H1 (cell line): ENCODE data around the gene ASZ1. TPM values are rescaled to one million over a fixed set of nuclear protein-coding genes. Genes with fewer than 3 reads are reported as not detected.
A peak's percentile ranks its signal among the peaks of the same experiment; 100 is the strongest.

Experiments used
- CTCF ChIA-PET: fragments of 300-600 bp; sonication (Branson Sonifier 250); formaldehyde crosslinking; loops from one replicate; lab custom pipeline; 2021; ENCODE audit not compliant: partially characterized antibody; lab: Charles Lee
- POLR2A ChIA-PET: fragments of 300-600 bp; sonication (Branson Sonifier 250); formaldehyde crosslinking; loops from one replicate; lab custom pipeline; 2021; ENCODE audit warnings: inconsistent platforms; ENCODE audit not compliant: partially characterized antibody; lab: Charles Lee
- DNase-seq, 2 experiments: peaks; one replicate each; pipeline versions ENCODE4 v3.0.0 to v3.0.0-alpha.2; 2010 to 2022; ENCODE audit warnings: low spot score in 2 of 2, low read depth in 1 of 2, mixed read lengths in 1 of 2
- FAIRE-seq: peaks from 2 replicates; lab custom pipeline; 2011; peaks lifted over from hg19 to GRCh38; lab: Jason Lieb, UNC
- H2AFZ ChIP-seq: 2 replicates; pipeline ENCODE4 v1.8.1; 2012; ENCODE audit warnings: low read length, inconsistent platforms
- H2AK5ac ChIP-seq: 2 replicates; pipeline ENCODE4 v1.6.1; 2013; ENCODE audit warnings: low read depth, low read length
- H2BK120ac ChIP-seq: replicated peaks from 2 replicates; pipeline ENCODE3; 2013; ENCODE audit warnings: low read depth, low read length, inconsistent platforms
- H2BK12ac ChIP-seq: 2 replicates; pipeline ENCODE4 v1.6.1; 2013; ENCODE audit warnings: low read depth, low read length
- H2BK15ac ChIP-seq: 2 replicates; pipeline ENCODE4 v1.6.1; 2013; ENCODE audit warnings: low read length
- H2BK20ac ChIP-seq: 2 replicates; pipeline ENCODE4 v1.6.1; 2013; ENCODE audit warnings: low read length
- H2BK5ac ChIP-seq: 2 replicates; pipeline ENCODE4 v1.6.1; 2013; ENCODE audit warnings: low read depth, low read length
- H3K14ac ChIP-seq: 2 replicates; pipeline ENCODE4 v1.6.1; 2013; ENCODE audit warnings: inconsistent platforms; ENCODE audit not compliant: insufficient read length
- H3K18ac ChIP-seq: 2 replicates; pipeline ENCODE4 v1.6.1; 2013; ENCODE audit warnings: low read length; ENCODE audit errors: extremely low read depth
- H3K23ac ChIP-seq: 2 replicates; pipeline ENCODE4 v1.6.1; 2013; ENCODE audit warnings: inconsistent platforms; ENCODE audit not compliant: insufficient read length
- H3K23me2 ChIP-seq: 2 replicates; pipeline ENCODE4 v1.6.1; 2013; ENCODE audit warnings: low read depth, low read length
- H3K27ac ChIP-seq: 2 replicates; pipeline ENCODE4 v1.6.1; 2011; ENCODE audit warnings: low read depth, low read length, inconsistent platforms
- H3K27me3 ChIP-seq, 4 experiments: replicated peaks in 1 of 4; 1 replicate in 1 of 4; 2 replicates in 3 of 4; pipeline versions ENCODE4 v1.6.1 to v1.8.1; 2011 to 2013; ENCODE audit warnings: low read length in 3 of 4, mild to moderate bottlenecking in 3 of 4, inconsistent platforms in 2 of 4, mixed read lengths in 2 of 4, moderate library complexity in 1 of 4; ENCODE audit not compliant: control insufficient read depth in 3 of 4, insufficient read depth in 3 of 4; ENCODE audit errors: extremely low read depth in 1 of 4
- H3K36me3 ChIP-seq, 4 experiments: 2 replicates each; pipeline versions ENCODE4 v1.6.1 to v1.8.1; 2011 to 2013; ENCODE audit warnings: mild to moderate bottlenecking in 4 of 4, low read length in 3 of 4, moderate library complexity in 2 of 4, control low read depth in 1 of 4, inconsistent platforms in 1 of 4; ENCODE audit not compliant: insufficient read depth in 4 of 4, control insufficient read depth in 2 of 4
- H3K4ac ChIP-seq: replicated peaks from 2 replicates; pipeline ENCODE3; 2013; ENCODE audit warnings: low read length, low read depth, mixed read lengths, inconsistent platforms; ENCODE audit not compliant: insufficient read length
- H3K4me1 ChIP-seq, 4 experiments: replicated peaks in 1 of 4; 1 replicate in 1 of 4; 2 replicates in 3 of 4; pipeline versions ENCODE4 v1.6.1 to v1.8.1; 2011 to 2013; ENCODE audit warnings: low read length in 3 of 4, inconsistent platforms in 2 of 4, mixed read lengths in 1 of 4; ENCODE audit not compliant: insufficient read depth in 4 of 4, control insufficient read depth in 3 of 4
- H3K4me2 ChIP-seq, 2 experiments: 2 replicates each; pipeline versions ENCODE4 v1.6.1 to v1.8.1; 2011 to 2013; ENCODE audit warnings: low read depth in 2 of 2, low read length in 2 of 2, control low read depth in 1 of 2, inconsistent platforms in 1 of 2, mild to moderate bottlenecking in 1 of 2; ENCODE audit not compliant: insufficient read depth in 1 of 2
- H3K4me3 ChIP-seq, 4 experiments: fragments of 200-600, 300-600 bp in 1 of 4; sonication (generic), shearing (Covaris generic), sonication (Bioruptor Twin) in 1 of 4; 2 replicates each; pipeline versions ENCODE4 v1.5.1 to v1.8.1; 2011 to 2016; ENCODE audit warnings: low read length in 4 of 4, low read depth in 3 of 4, control low read depth in 2 of 4, inconsistent platforms in 2 of 4, mild to moderate bottlenecking in 2 of 4, mixed read lengths in 1 of 4, moderate library complexity in 1 of 4; ENCODE audit not compliant: insufficient read depth in 2 of 4; ENCODE audit errors: extremely low read depth in 1 of 4
- H3K56ac ChIP-seq: replicated peaks from 2 replicates; pipeline ENCODE3; 2013; ENCODE audit warnings: low read depth, mild to moderate bottlenecking, mixed read lengths, low read length, inconsistent platforms; ENCODE audit not compliant: insufficient read length
- H3K79me1 ChIP-seq: 2 replicates; pipeline ENCODE4 v1.6.1; 2013; ENCODE audit warnings: low read depth, low read length, control low read depth
- H3K79me2 ChIP-seq, 2 experiments: 2 replicates each; pipeline versions ENCODE4 v1.6.1 to v1.8.1; 2012 to 2013; ENCODE audit warnings: low read length in 2 of 2, mild to moderate bottlenecking in 2 of 2, inconsistent platforms in 1 of 2; ENCODE audit not compliant: insufficient read depth in 2 of 2, control insufficient read depth in 1 of 2
- H3K9ac ChIP-seq, 4 experiments: replicated peaks in 1 of 4; 1 replicate in 1 of 4; 2 replicates in 3 of 4; pipeline versions ENCODE4 v1.6.1 to v1.8.1; 2011 to 2013; ENCODE audit warnings: low read depth in 3 of 4, low read length in 3 of 4, control low read depth in 2 of 4, mild to moderate bottlenecking in 2 of 4, moderate library complexity in 2 of 4, inconsistent platforms in 1 of 4; ENCODE audit errors: extremely low read depth in 1 of 4
- H3K9me3 ChIP-seq, 2 experiments: 2 replicates each; pipeline versions ENCODE4 v1.6.1 to v1.8.1; 2012 to 2013; ENCODE audit warnings: mild to moderate bottlenecking in 2 of 2, moderate library complexity in 2 of 2, control low read depth in 1 of 2, inconsistent platforms in 1 of 2, low read depth in 1 of 2, low read length in 1 of 2, mixed read lengths in 1 of 2; ENCODE audit not compliant: insufficient read depth in 2 of 2
- H4K20me1 ChIP-seq, 2 experiments: replicated peaks in 1 of 2; 2 replicates each; pipeline versions ENCODE3 to v1.8.1; 2011 to 2013; ENCODE audit warnings: inconsistent platforms in 2 of 2, low read length in 2 of 2, mild to moderate bottlenecking in 1 of 2; ENCODE audit not compliant: insufficient read depth in 2 of 2, control insufficient read depth in 1 of 2
- H4K5ac ChIP-seq: 2 replicates; pipeline ENCODE4 v1.6.1; 2013; ENCODE audit warnings: low read length, low read depth, mixed read lengths, inconsistent platforms; ENCODE audit not compliant: insufficient read length
- H4K8ac ChIP-seq: 2 replicates; pipeline ENCODE4 v1.8.0; 2013; ENCODE audit warnings: mild to moderate bottlenecking, moderate library complexity, low read length, inconsistent platforms; ENCODE audit not compliant: insufficient read depth; ENCODE audit errors: extremely low read depth
- H4K91ac ChIP-seq: replicated peaks from 2 replicates; pipeline ENCODE3; 2013; ENCODE audit warnings: low read length, mixed read lengths, inconsistent platforms; ENCODE audit not compliant: insufficient read length
- BCL11A ChIP-seq, 2 experiments: IDR thresholded peaks; one replicate each; pipeline ENCODE4 v1.6.1; 2011; ENCODE audit warnings: low read depth in 2 of 2, low read length in 2 of 2, mild to moderate bottlenecking in 2 of 2
- CTCF ChIP-seq, 3 experiments: IDR thresholded peaks; 1 replicate in 2 of 3; 2 replicates in 1 of 3; pipeline versions ENCODE4 v1.5.1 to v1.6.1; 2011; ENCODE audit warnings: low read length in 3 of 3, mild to moderate bottlenecking in 3 of 3, inconsistent platforms in 2 of 3, low read depth in 1 of 3, moderate library complexity in 1 of 3; ENCODE audit not compliant: insufficient read depth in 1 of 3; ENCODE audit errors: control extremely low read depth in 1 of 3
- GABPA ChIP-seq: IDR thresholded peaks from 2 replicates; pipeline ENCODE4 v1.6.1; 2011; ENCODE audit warnings: mild to moderate bottlenecking, low read length, moderate library complexity, borderline replicate concordance; ENCODE audit not compliant: insufficient read depth
- KDM4A ChIP-seq: IDR thresholded peaks from one replicate; pipeline ENCODE4 v1.7.1; 2012; ENCODE audit warnings: low read depth, mild to moderate bottlenecking, moderate library complexity, low read length, inconsistent platforms; ENCODE audit not compliant: severe bottlenecking
- MAFK ChIP-seq: IDR thresholded peaks from 2 replicates; pipeline ENCODE4 v1.6.1; 2012; ENCODE audit warnings: low read depth, mild to moderate bottlenecking, improper control_type of control experiment, low read length
- MAX ChIP-seq: IDR thresholded peaks from 2 replicates; pipeline ENCODE4 v1.6.1; 2012; ENCODE audit warnings: inconsistent platforms
- NANOG ChIP-seq: IDR thresholded peaks from 2 replicates; pipeline ENCODE4 v1.6.1; 2011; ENCODE audit warnings: low read length, low read depth, mild to moderate bottlenecking, inconsistent platforms; ENCODE audit not compliant: insufficient read depth, poor library complexity, severe bottlenecking
- RXRA ChIP-seq: IDR thresholded peaks from 2 replicates; pipeline ENCODE4 v1.6.1; 2011; ENCODE audit warnings: low read depth, mild to moderate bottlenecking, low read length, moderate library complexity; ENCODE audit not compliant: insufficient read depth
- SIN3A ChIP-seq, 2 experiments: IDR thresholded peaks in 1 of 2; conservative IDR thresholded peaks in 1 of 2; 2 replicates each; pipeline ENCODE4 v1.6.1; 2011 to 2012; ENCODE audit warnings: low read length in 2 of 2, improper control_type of control experiment in 1 of 2, low read depth in 1 of 2, mild to moderate bottlenecking in 1 of 2
- WGBS, 2 experiments: shearing (Covaris generic) in 1 of 2; methylation state at CpG; one replicate each; pipeline versions ENCODE4 v1.1.6 to v1.1.7; 2013 to 2015; ENCODE audit warnings: low lambda C conversion rate in 2 of 2, mixed read lengths in 2 of 2, inconsistent platforms in 1 of 2, low coverage in 1 of 2, missing lambda C conversion rate in 1 of 2; ENCODE audit not compliant: insufficient replicate concordance in 2 of 2, insufficient coverage in 1 of 2, insufficient read length in 1 of 2; ENCODE audit errors: extremely low coverage in 1 of 2, missing lambda C conversion rate in 1 of 2; 5-methylcytosine and 5-hydroxymethylcytosine counted together
- polyA plus RNA-seq, 7 experiments: library from polyadenylated mRNA; depleted of rRNA in 3 of 7; stranded (reverse) in 5 of 7; unstranded in 2 of 7; fragments of >200 nt in 5 of 7; fragments of 200-250 nt in 2 of 7; gene quantifications; 1 replicate in 5 of 7; 2 replicates in 1 of 7; 4 replicates in 1 of 7; pipeline versions ENCODE4 v1.2.1 to v1.2.3, GENCODE V29; 2011 to 2013; ENCODE audit warnings: missing spikeins in 2 of 7, mixed read lengths in 2 of 7
- total RNA-seq: library from RNA; stranded (reverse); fragmentation: NEBNext Ultra II Directional; extraction: Animal tissue kit (Norgen Biotek cat#: 25700); gene quantifications from 2 replicates; pipeline ENCODE4 v1.2.1, GENCODE V29; 2021

Gene ASZ1
- total and polyA plus RNA-seq, 2 of the 8 experiments (the other 6 are each of a cell fraction or from before 2014, with no cell fraction given) = not detected

DNA sequence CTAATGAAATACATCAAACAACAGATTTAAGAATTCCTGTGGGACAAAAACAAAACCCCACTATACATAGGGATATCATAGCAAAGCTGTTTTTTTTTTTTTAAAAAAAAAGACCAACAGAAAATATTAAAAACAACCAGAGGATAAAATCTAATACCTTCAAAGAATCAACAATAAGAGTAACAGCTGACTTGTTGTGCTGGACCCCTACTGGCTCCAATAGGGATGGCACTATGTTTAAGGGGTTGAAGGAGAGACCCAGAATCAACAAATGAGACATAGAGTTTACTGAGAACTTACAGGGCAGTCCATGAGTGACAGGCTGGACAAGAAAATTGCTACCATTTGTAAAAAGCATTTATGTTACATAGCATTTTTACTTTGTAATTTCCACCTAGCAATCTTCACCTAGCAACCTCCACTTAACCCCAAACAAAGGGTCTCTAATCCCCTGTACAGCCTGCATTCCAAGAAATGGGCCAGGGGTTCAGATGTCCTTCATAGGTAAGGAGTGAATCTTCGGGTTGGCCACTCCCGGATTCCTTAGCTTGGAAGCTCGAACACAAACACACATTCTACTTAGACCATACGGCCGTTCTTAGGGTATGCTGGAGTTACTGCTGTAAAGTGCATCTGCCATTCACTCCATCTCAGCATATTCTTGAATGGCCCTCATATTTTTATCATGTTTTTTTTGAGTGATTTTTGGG, 25.8 kb downstream of the ASZ1 start:
- no peak for DNase-seq
- H3K4me3 ChIP-seq = no peak overlapping the region
- H3K14ac ChIP-seq = no peak overlapping the region
- H4K20me1 ChIP-seq = no peaks in the 10 kb centered on the region
- 79% methylated on average over 5 of the region's 5 CpGs; no CpG with 5 or more reads in 1 of the 2 experiments for WGBS, 2 experiments
- no peak overlapping the region for H3K23ac ChIP-seq
- no peak overlapping the region for H3K27ac ChIP-seq
- FAIRE-seq = no peak
- no peaks in the 10 kb centered on the region for H3K36me3 ChIP-seq
- no peak overlapping the region for H3K4me2 ChIP-seq
- no peaks in the 10 kb centered on the region for H3K79me1 ChIP-seq
- no peak overlapping the region for H2BK120ac ChIP-seq
- H3K9me3 ChIP-seq = no peaks in the 10 kb centered on the region
- H2AFZ ChIP-seq = no peak overlapping the region
- no peak overlapping the region for H4K91ac ChIP-seq
- H3K56ac ChIP-seq = no peak overlapping the region
- H2BK5ac ChIP-seq = no peak overlapping the region
- no peak overlapping the region for H2BK15ac ChIP-seq
- no peak overlapping the region for H2BK20ac ChIP-seq
- no peak overlapping the region for H4K8ac ChIP-seq
- no peak overlapping the region for H3K9ac ChIP-seq
- no peak overlapping the region for H2BK12ac ChIP-seq
- no peaks in the 10 kb centered on the region for H3K79me2 ChIP-seq
- H3K27me3 ChIP-seq = no peaks in the 10 kb centered on the region
- H3K23me2 ChIP-seq = no peaks in the 10 kb centered on the region
- no peak overlapping the region for H2AK5ac ChIP-seq
- POLR2A ChIA-PET = no interaction called here
- CTCF ChIA-PET = interaction anchor here (0.6 to 3.1 kb wide), 31 partner anchors 9 to 490 kb away, joined by 3 to 20 read pairs (median 3); partner anchors contain the start of gene CFTR
- no peak overlapping the region for H3K4ac ChIP-seq
- H4K5ac ChIP-seq = no peak overlapping the region
- no peak overlapping the region for H3K18ac ChIP-seq
- H3K4me1 ChIP-seq = no peaks in the 10 kb centered on the region
- TF ChIP-seq MAFK = no peak
- no peak for TF ChIP-seq SIN3A (conservative IDR thresholded peaks at IDR 0.05 in 1 of 2, IDR thresholded peaks at IDR 0.05 in 1 of 2; ENCODE audit: low read depth in 1 of 2, low read length in 2 of 2)
- no peak for TF ChIP-seq MAX
- TF ChIP-seq KDM4A = no peak
- no peak for TF ChIP-seq GABPA
- no peak for TF ChIP-seq BCL11A (IDR thresholded peaks at IDR 0.05; ENCODE audit: low read depth in 2 of 2, low read length in 2 of 2)
- peak in 1 of 3 experiments; percentile 44; a peak in 2 of 4 replicates for TF ChIP-seq CTCF (IDR thresholded peaks at IDR 0.05; ENCODE audit: control extremely low read depth in 1 of 3, insufficient read depth in 1 of 3, low read depth in 1 of 3, low read length in 3 of 3)
- no peak for TF ChIP-seq RXRA
- TF ChIP-seq NANOG = no peak
